Measurements from ENCODE around the gene MED29.

The MED29 gene

DNA sequence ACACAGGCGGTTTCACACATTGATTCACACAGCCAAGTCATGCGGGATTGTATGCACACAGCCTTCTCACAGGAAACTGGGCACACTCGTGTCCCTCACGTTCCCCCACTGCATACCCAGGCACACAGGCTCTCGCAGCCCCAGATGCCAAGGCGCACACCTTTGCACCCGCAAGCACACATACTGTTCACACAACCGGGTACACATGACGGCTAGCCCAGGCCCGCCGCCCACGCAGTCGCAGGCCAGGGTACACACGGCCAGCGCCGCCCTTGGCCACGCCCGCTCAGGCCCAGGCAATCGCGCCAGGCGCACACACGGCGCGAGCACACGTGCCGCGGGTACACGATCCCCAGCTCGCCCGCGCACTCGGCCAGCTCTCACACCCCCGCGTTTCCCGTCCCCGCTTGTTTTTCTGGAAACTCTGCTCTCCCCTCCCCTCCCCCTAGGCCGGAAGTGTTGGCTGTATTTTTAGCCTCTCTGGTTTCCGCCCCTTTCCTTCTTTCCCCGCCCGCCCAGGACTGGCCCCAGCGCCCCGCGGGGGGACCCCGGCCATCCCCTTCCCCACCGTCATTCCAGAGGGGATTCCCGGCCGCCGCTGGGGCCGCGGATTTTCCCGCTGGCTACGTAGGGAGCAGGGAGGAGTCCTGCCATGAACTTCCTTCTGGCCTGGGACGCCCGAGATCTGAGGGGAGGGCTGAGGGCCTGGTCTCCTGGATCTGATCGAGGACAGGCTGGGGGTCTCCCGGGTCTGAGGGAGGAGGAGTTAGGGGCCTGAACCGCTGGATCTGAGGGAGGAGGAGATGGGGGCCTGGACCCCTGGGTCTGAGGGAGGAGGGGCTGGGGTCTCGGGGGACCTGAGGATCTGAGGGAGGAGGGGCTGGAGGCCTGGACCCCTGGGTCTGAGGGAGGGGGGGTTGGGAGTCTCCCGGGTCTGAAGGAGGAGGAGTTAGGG, 11.4 kb downstream of the MED29 start:
- no peaks in the 10 kb centered on the region for H3K36me3 ChIP-seq (ENCODE audit: control insufficient read depth, low read depth, low read length)
- peak overlapping the region; percentile 66 for H3K4me3 ChIP-seq (ENCODE audit: low read length)
- peak overlapping the region; percentile 85 for H3K27ac ChIP-seq (ENCODE audit: low read length)
- no peaks in the 10 kb centered on the region for H3K9me3 ChIP-seq (ENCODE audit: control insufficient read depth, low read depth, low read length)
- peaks cover 29% of the 10 kb centered on the region for H3K4me1 ChIP-seq (ENCODE audit: control insufficient read depth, low read depth, low read length)
- peaks cover 5% of the 10 kb centered on the region for H3K27me3 ChIP-seq (ENCODE audit: control insufficient read depth, insufficient read depth, low read length)
- peak overlapping the region; percentile 73 for H3K9ac ChIP-seq (ENCODE audit: low read length)

DNA sequence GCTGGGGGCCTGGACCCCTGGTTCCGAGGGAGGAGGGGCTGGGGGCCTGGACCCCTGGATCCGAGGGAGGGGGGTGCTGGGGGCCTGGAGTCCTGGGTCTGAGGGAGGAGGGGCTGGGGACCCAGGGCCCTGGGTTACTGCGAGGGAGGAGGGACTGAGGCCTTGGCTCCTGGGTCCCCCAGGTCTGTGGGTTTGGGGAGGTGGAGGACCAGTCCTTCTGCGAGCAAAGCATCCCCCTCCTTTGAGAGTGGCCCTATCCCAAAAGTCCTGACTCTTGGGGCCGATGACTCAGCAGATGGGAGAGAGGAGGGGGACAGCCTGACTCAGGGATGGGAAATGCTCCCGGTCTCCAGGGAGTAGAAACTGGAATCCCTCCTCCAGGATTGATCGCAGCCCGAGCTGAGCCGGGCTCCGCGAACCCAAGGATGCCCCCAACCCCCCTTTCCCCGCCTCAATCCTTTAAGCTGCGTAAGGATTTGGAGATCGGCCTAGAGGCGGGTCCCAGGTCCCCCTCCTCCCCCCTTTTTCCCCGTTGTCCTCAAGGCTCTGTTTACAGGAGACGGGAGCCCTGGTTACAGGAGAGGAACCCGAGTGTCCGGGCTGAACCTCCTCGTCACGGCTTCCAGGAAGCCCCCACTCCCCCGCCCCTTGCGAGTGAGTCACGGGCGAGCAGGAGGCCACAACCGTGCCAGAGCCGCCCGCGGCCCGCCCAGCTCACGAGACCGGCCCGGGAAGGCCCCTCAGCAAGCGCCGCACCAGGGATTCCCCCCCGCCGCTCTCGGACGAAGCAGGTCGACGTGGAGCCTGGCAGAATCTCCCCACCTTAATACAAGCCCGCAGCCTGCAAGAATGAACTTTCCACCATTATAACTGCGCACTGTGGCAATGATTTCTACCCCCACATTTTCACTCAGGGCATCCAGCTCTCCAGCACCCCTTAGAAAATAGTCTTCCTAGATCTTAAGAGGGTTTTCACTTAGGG, 12.4 kb downstream of the MED29 start:
- Histone ChIP-seq H3K9ac (ENCODE audit: low read length) (peak overlapping the region; percentile 73), H3K27ac (ENCODE audit: low read length) (peak overlapping the region; percentile 85), H3K4me3 (ENCODE audit: low read length) (peak overlapping the region; percentile 66), H3K4me1 (ENCODE audit: control insufficient read depth, low read depth, low read length) (peaks cover 25% of the 10 kb centered on the region), H3K36me3 (ENCODE audit: control insufficient read depth, low read depth, low read length) (no peaks in the 10 kb centered on the region), H3K9me3 (ENCODE audit: control insufficient read depth, low read depth, low read length) (no peaks in the 10 kb centered on the region), H3K27me3 (ENCODE audit: control insufficient read depth, insufficient read depth, low read length) (peaks cover 5% of the 10 kb centered on the region)

- peaks cover 26% of the 10 kb centered on the region for H3K4me1 ChIP-seq (ENCODE audit: control insufficient read depth, low read depth, low read length)
- no peaks in the 10 kb centered on the region for H3K36me3 ChIP-seq (ENCODE audit: control insufficient read depth, low read depth, low read length)
- H3K4me3 ChIP-seq (ENCODE audit: low read length): no peak overlapping the region
- H3K27me3 ChIP-seq (ENCODE audit: control insufficient read depth, insufficient read depth, low read length): peaks cover 5% of the 10 kb centered on the region
- H3K27ac ChIP-seq (ENCODE audit: low read length): no peak overlapping the region
- no peak overlapping the region for H3K9ac ChIP-seq (ENCODE audit: low read length)
- H3K9me3 ChIP-seq (ENCODE audit: control insufficient read depth, low read depth, low read length): no peaks in the 10 kb centered on the region
Observed at GRCh38 chr19:39405261-39405957, 14.2 kb downstream of the MED29 start.

- peaks cover 5% of the 10 kb centered on the region for H3K27me3 ChIP-seq (ENCODE audit: control insufficient read depth, insufficient read depth, low read length)
- H3K9me3 ChIP-seq (ENCODE audit: control insufficient read depth, low read depth, low read length): no peaks in the 10 kb centered on the region
- H3K27ac ChIP-seq (ENCODE audit: low read length): no peak overlapping the region
- no peaks in the 10 kb centered on the region for H3K36me3 ChIP-seq (ENCODE audit: control insufficient read depth, low read depth, low read length)
- peak overlapping the region; percentile 50 for H3K9ac ChIP-seq (ENCODE audit: low read length)
- peak overlapping the region; percentile 87 for H3K4me3 ChIP-seq (ENCODE audit: low read length)
- H3K4me1 ChIP-seq (ENCODE audit: control insufficient read depth, low read depth, low read length): peaks cover 33% of the 10 kb centered on the region
Observed at GRCh38 chr19:39405958-39406655, 14.9 kb downstream of the MED29 start.

DNA sequence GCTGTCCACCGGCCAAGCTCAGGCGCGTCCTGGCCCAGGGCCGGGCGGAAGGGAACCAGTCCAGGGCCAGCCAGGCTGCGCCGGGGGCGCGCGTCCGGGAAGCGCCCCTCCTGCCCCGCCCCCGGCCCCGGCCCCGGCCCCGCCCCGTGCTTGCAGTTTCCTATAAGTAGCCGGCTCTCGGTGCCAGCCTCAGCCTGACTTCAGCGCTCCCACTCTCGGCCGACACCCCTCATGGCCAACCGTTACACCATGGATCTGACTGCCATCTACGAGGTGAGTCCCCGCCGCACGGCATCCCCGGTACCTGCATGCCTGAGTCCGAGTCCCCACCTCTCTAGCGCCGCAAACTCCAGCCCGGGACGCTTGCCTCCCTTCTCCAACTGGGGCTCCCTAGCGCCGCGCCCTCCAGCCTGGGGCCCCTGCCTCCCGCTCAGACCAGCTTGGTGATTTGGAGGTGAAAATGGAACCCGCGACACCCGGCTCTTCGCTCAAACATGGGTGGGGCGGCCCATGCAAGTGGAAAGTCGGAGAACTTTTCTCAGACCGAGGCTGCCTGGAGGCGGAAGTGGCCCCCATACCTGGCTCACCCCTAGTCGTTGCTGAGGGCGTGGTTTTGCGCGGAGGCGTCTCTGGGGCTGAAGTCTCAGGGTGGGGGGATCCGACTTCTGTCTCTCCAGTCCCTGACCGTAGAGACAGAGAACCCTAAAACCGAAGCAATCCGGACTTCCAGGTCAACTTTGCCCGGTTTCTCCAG, 15.7 kb downstream of the MED29 start, which contains the start of gene ZFP36:
ZFP36 (plus strand) TSS at position 192 of the 754 bp plus-strand sequence; CDS start at position 250, 58 bp downstream.
- Histone ChIP-seq H3K9ac (ENCODE audit: low read length) (peak within 1 kb of the TSS; percentile 80), H3K9me3 (ENCODE audit: control insufficient read depth, low read depth, low read length) (no peaks in the 10 kb centered on the region), H3K27me3 (ENCODE audit: control insufficient read depth, insufficient read depth, low read length) (peaks cover 5% of the 10 kb centered on the region), H3K27ac (ENCODE audit: low read length) (no peak within 1 kb of the TSS), H3K4me1 (ENCODE audit: control insufficient read depth, low read depth, low read length) (peaks cover 35% of the 10 kb centered on the region), H3K4me3 (ENCODE audit: low read length) (peak within 1 kb of the TSS; percentile 87), H3K36me3 (ENCODE audit: control insufficient read depth, low read depth, low read length) (no peaks in the 10 kb centered on the region)

- no peaks in the 10 kb centered on the region for H3K36me3 ChIP-seq (ENCODE audit: control insufficient read depth, low read depth, low read length)
- H3K9me3 ChIP-seq (ENCODE audit: control insufficient read depth, low read depth, low read length): no peaks in the 10 kb centered on the region
- no peak overlapping the region for H3K27ac ChIP-seq (ENCODE audit: low read length)
- peak overlapping the region; percentile 87 for H3K4me3 ChIP-seq (ENCODE audit: low read length)
- H3K4me1 ChIP-seq (ENCODE audit: control insufficient read depth, low read depth, low read length): peaks cover 30% of the 10 kb centered on the region
- peaks cover 5% of the 10 kb centered on the region for H3K27me3 ChIP-seq (ENCODE audit: control insufficient read depth, insufficient read depth, low read length)
- H3K9ac ChIP-seq (ENCODE audit: low read length): peak overlapping the region; percentile 80
Observed at GRCh38 chr19:39407410-39407659, 16.2 kb downstream of the MED29 start.

GRCh38 chr19:39407660-39408391, 16.6 kb downstream of the MED29 start:
- peaks cover 29% of the 10 kb centered on the region for H3K4me1 ChIP-seq (ENCODE audit: control insufficient read depth, low read depth, low read length)

DNA sequence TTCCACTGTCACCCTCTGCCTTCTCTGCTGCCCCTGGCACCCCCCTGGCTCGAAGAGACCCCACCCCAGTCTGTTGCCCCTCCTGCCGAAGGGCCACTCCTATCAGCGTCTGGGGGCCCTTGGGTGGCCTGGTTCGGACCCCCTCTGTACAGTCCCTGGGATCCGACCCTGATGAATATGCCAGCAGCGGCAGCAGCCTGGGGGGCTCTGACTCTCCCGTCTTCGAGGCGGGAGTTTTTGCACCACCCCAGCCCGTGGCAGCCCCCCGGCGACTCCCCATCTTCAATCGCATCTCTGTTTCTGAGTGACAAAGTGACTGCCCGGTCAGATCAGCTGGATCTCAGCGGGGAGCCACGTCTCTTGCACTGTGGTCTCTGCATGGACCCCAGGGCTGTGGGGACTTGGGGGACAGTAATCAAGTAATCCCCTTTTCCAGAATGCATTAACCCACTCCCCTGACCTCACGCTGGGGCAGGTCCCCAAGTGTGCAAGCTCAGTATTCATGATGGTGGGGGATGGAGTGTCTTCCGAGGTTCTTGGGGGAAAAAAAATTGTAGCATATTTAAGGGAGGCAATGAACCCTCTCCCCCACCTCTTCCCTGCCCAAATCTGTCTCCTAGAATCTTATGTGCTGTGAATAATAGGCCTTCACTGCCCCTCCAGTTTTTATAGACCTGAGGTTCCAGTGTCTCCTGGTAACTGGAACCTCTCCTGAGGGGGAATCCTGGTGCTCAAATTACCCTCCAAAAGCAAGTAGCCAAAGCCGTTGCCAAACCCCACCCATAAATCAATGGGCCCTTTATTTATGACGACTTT, 17.4 kb downstream of the MED29 start:
- peaks cover 29% of the 10 kb centered on the region for H3K4me1 ChIP-seq (ENCODE audit: control insufficient read depth, low read depth, low read length)
- H3K4me3 ChIP-seq (ENCODE audit: low read length): peak overlapping the region; percentile 82
- H3K9ac ChIP-seq (ENCODE audit: low read length): no peak overlapping the region

More at GRCh38 chr19:39407660-39408391, 16.6 kb downstream of the MED29 start:
- H3K36me3 ChIP-seq (ENCODE audit: control insufficient read depth, low read depth, low read length): no peaks in the 10 kb centered on the region
- H3K9me3 ChIP-seq (ENCODE audit: control insufficient read depth, low read depth, low read length): no peaks in the 10 kb centered on the region
- H3K27me3 ChIP-seq (ENCODE audit: control insufficient read depth, insufficient read depth, low read length): peaks cover 5% of the 10 kb centered on the region
- no peak overlapping the region for H3K27ac ChIP-seq (ENCODE audit: low read length)
- H3K9ac ChIP-seq (ENCODE audit: low read length): no peak overlapping the region
- H3K4me3 ChIP-seq (ENCODE audit: low read length): peak overlapping the region; percentile 87

GRCh38 chr19:39409208-39410016, 18.2 kb downstream of the MED29 start:
- Histone ChIP-seq H3K4me3 (ENCODE audit: low read length) (peak overlapping the region; percentile 82), H3K4me1 (ENCODE audit: control insufficient read depth, low read depth, low read length) (peaks cover 25% of the 10 kb centered on the region), H3K36me3 (ENCODE audit: control insufficient read depth, low read depth, low read length) (no peaks in the 10 kb centered on the region), H3K9me3 (ENCODE audit: control insufficient read depth, low read depth, low read length) (no peaks in the 10 kb centered on the region), H3K27me3 (ENCODE audit: control insufficient read depth, insufficient read depth, low read length) (peaks cover 5% of the 10 kb centered on the region), H3K27ac (ENCODE audit: low read length) (peak overlapping the region; percentile 30), H3K9ac (ENCODE audit: low read length) (peak overlapping the region; percentile 88)

More for the DNA sequence above, 17.4 kb downstream of the MED29 start:
- H3K36me3 ChIP-seq (ENCODE audit: control insufficient read depth, low read depth, low read length): no peaks in the 10 kb centered on the region
- no peaks in the 10 kb centered on the region for H3K9me3 ChIP-seq (ENCODE audit: control insufficient read depth, low read depth, low read length)
- H3K27me3 ChIP-seq (ENCODE audit: control insufficient read depth, insufficient read depth, low read length): peaks cover 5% of the 10 kb centered on the region
- H3K27ac ChIP-seq (ENCODE audit: low read length): no peak overlapping the region

Measured in iPS-18a (cell line).